Nephron (organoid): Measurements from ENCODE around the gene GZMM.

Source experiments
- H3K27ac Mint-ChIP-seq, 3 experiments: 2 replicates each; pipeline ENCODE4 v1.8.0; 2020; ENCODE audit warnings: mixed read lengths in 3 of 3, mild to moderate bottlenecking in 2 of 3, moderate library complexity in 1 of 3
- H3K27me3 Mint-ChIP-seq: 2 replicates; pipeline ENCODE4 v1.8.0; 2021; ENCODE audit warnings: low read depth, mild to moderate bottlenecking, moderate library complexity, mixed read lengths
- H3K36me3 Mint-ChIP-seq: 2 replicates; pipeline ENCODE4 v1.8.0; 2020; ENCODE audit warnings: low read depth, mixed read lengths
- H3K4me1 Mint-ChIP-seq: 2 replicates; pipeline ENCODE4 v1.8.0; 2020; ENCODE audit warnings: mixed read lengths
- H3K4me3 Mint-ChIP-seq, 3 experiments: 2 replicates each; pipeline ENCODE4 v1.8.0; 2020; ENCODE audit warnings: mild to moderate bottlenecking in 3 of 3, mixed read lengths in 3 of 3, moderate library complexity in 2 of 3
- H3K9me3 Mint-ChIP-seq: 2 replicates; pipeline ENCODE4 v1.8.0; 2020; ENCODE audit warnings: mixed read lengths
- CTCF ChIP-seq, 3 experiments: fragments of 200-600 bp; sonication (generic); IDR thresholded peaks; one replicate each; pipeline ENCODE4 v1.5.0; 2021; ENCODE audit warnings: antibody characterized with exemption in 3 of 3; ENCODE audit not compliant: unreplicated experiment in 3 of 3

The GZMM gene

GRCh38 chr19:504616-505015, 39.2 kb upstream of the GZMM start:
- no peak overlapping the region for H3K27ac Mint-ChIP-seq
- H3K4me1 Mint-ChIP-seq: peaks cover 23% of the 10 kb centered on the region
- peaks cover 24% of the 10 kb centered on the region for H3K27me3 Mint-ChIP-seq
- H3K4me3 Mint-ChIP-seq: no peak overlapping the region
- H3K36me3 Mint-ChIP-seq: peaks cover 9% of the 10 kb centered on the region
- TF ChIP-seq CTCF (IDR thresholded peaks at IDR 0.05; ENCODE audit: unreplicated experiment in 3 of 3): no peak
- no peaks in the 10 kb centered on the region for H3K9me3 Mint-ChIP-seq

- Mint-ChIP-seq H3K4me1 (peaks cover 36% of the 10 kb centered on the region), H3K27me3 (peaks cover 12% of the 10 kb centered on the region), H3K36me3 (peaks cover 9% of the 10 kb centered on the region), H3K9me3 (no peaks in the 10 kb centered on the region), H3K27ac (peak overlapping the region; percentile 97 to 98 (median 97)), H3K4me3 (peak overlapping the region; percentile 84 to 93 (median 88))
- peak; percentile 98 to 99 (median 98) for TF ChIP-seq CTCF (IDR thresholded peaks at IDR 0.05; ENCODE audit: unreplicated experiment in 3 of 3)
These were observed 37.2 kb upstream of the GZMM start for GRCh38 chr19:506404-507285.

GRCh38 chr19:507286-508203, 36.3 kb upstream of the GZMM start, which contains the start of gene TPGS1:
TPGS1 (plus strand) TSS chr19:507497; CDS start chr19:507507, 10 bp downstream.
- H3K27ac Mint-ChIP-seq: peak within 1 kb of the TSS; percentile 97 to 98 (median 97)
- peak within 1 kb of the TSS; percentile 84 to 93 (median 88) for H3K4me3 Mint-ChIP-seq
- peaks cover 9% of the 10 kb centered on the region for H3K36me3 Mint-ChIP-seq

GRCh38 chr19:508204-509150, 35.4 kb upstream of the GZMM start:
- no peak for TF ChIP-seq CTCF (IDR thresholded peaks at IDR 0.05; ENCODE audit: unreplicated experiment in 3 of 3)
- peak overlapping the region; percentile 84 to 93 (median 88) for H3K4me3 Mint-ChIP-seq
- H3K9me3 Mint-ChIP-seq: no peaks in the 10 kb centered on the region
- H3K4me1 Mint-ChIP-seq: peaks cover 41% of the 10 kb centered on the region
- H3K36me3 Mint-ChIP-seq: peaks cover 9% of the 10 kb centered on the region
- H3K27me3 Mint-ChIP-seq: peaks cover 1% of the 10 kb centered on the region
- peak overlapping the region; percentile 62 to 95 (median 71) for H3K27ac Mint-ChIP-seq

More at GRCh38 chr19:507286-508203, 36.3 kb upstream of the GZMM start, which contains the start of gene TPGS1:
- H3K27me3 Mint-ChIP-seq: peaks cover 5% of the 10 kb centered on the region
- peaks cover 36% of the 10 kb centered on the region for H3K4me1 Mint-ChIP-seq
- TF ChIP-seq CTCF (IDR thresholded peaks at IDR 0.05; ENCODE audit: unreplicated experiment in 3 of 3): no peak
- no peaks in the 10 kb centered on the region for H3K9me3 Mint-ChIP-seq

GRCh38 chr19:510606-511100, 33.2 kb upstream of the GZMM start:
- H3K4me3 Mint-ChIP-seq: peak overlapping the region; percentile 62 to 84 (median 83)
- H3K9me3 Mint-ChIP-seq: no peaks in the 10 kb centered on the region
- peaks cover 44% of the 10 kb centered on the region for H3K4me1 Mint-ChIP-seq
- TF ChIP-seq CTCF (IDR thresholded peaks at IDR 0.05; ENCODE audit: unreplicated experiment in 3 of 3): peak; percentile 98 to 99 (median 99)
- peak overlapping the region; percentile 79 to 96 (median 93) for H3K27ac Mint-ChIP-seq
- peaks cover 14% of the 10 kb centered on the region for H3K36me3 Mint-ChIP-seq
- peaks cover 4% of the 10 kb centered on the region for H3K27me3 Mint-ChIP-seq
